ENCODE measurements around the gene CCS.

Gene CCS

GRCh38 chr11:66556086-66556485 lies 36.9 kb upstream of the CCS start:
- no peaks in the 10 kb centered on the region for H3K36me3 Mint-ChIP-seq
- H3K9me3 Mint-ChIP-seq (ENCODE audit: low read depth) = no peaks in the 10 kb centered on the region
- peaks cover 5% of the 10 kb centered on the region for H3K4me1 Mint-ChIP-seq (ENCODE audit: low read depth)
- peaks cover 6% of the 10 kb centered on the region for H3K27me3 Mint-ChIP-seq
- H3K4me3 Mint-ChIP-seq = no peak overlapping the region
- H3K27ac Mint-ChIP-seq = no peak overlapping the region

GRCh38 chr11:66557733-66558326 lies 35.2 kb upstream of the CCS start:
- Mint-ChIP-seq H3K4me1 (ENCODE audit: low read depth) (peaks cover 5% of the 10 kb centered on the region), H3K4me3 (no peak overlapping the region), H3K27me3 (peaks cover 6% of the 10 kb centered on the region), H3K36me3 (no peaks in the 10 kb centered on the region), H3K27ac (no peak overlapping the region), H3K9me3 (ENCODE audit: low read depth) (no peaks in the 10 kb centered on the region)

- no peaks in the 10 kb centered on the region for H3K36me3 Mint-ChIP-seq
- H3K9me3 Mint-ChIP-seq (ENCODE audit: low read depth) = no peaks in the 10 kb centered on the region
- H3K4me1 Mint-ChIP-seq (ENCODE audit: low read depth) = peaks cover 5% of the 10 kb centered on the region
- peak overlapping the region; percentile 38 for H3K4me3 Mint-ChIP-seq
- peaks cover 6% of the 10 kb centered on the region for H3K27me3 Mint-ChIP-seq
- no peak overlapping the region for H3K27ac Mint-ChIP-seq
Measured at GRCh38 chr11:66559142-66559865, 33.7 kb upstream of the CCS start.

- no peak overlapping the region for H3K27ac Mint-ChIP-seq
- peaks cover 6% of the 10 kb centered on the region for H3K27me3 Mint-ChIP-seq
- H3K4me3 Mint-ChIP-seq = no peak overlapping the region
- H3K36me3 Mint-ChIP-seq = no peaks in the 10 kb centered on the region
- no peaks in the 10 kb centered on the region for H3K9me3 Mint-ChIP-seq (ENCODE audit: low read depth)
- H3K4me1 Mint-ChIP-seq (ENCODE audit: low read depth) = peaks cover 5% of the 10 kb centered on the region
Measured at GRCh38 chr11:66559866-66560676, 32.9 kb upstream of the CCS start.

- Mint-ChIP-seq H3K4me3 (no peak overlapping the region), H3K4me1 (ENCODE audit: low read depth) (peaks cover 5% of the 10 kb centered on the region), H3K36me3 (no peaks in the 10 kb centered on the region), H3K9me3 (ENCODE audit: low read depth) (no peaks in the 10 kb centered on the region), H3K27ac (no peak overlapping the region), H3K27me3 (peaks cover 6% of the 10 kb centered on the region)
Measured at GRCh38 chr11:66561178-66561974, 31.6 kb upstream of the CCS start.

GRCh38 chr11:66561975-66562248 lies 31.1 kb upstream of the CCS start:
- H3K27me3 Mint-ChIP-seq = peaks cover 6% of the 10 kb centered on the region
- no peak overlapping the region for H3K27ac Mint-ChIP-seq
- H3K4me3 Mint-ChIP-seq = no peak overlapping the region
- peaks cover 5% of the 10 kb centered on the region for H3K4me1 Mint-ChIP-seq (ENCODE audit: low read depth)
- no peaks in the 10 kb centered on the region for H3K9me3 Mint-ChIP-seq (ENCODE audit: low read depth)
- no peaks in the 10 kb centered on the region for H3K36me3 Mint-ChIP-seq

- Mint-ChIP-seq H3K27ac (no peak overlapping the region), H3K4me1 (ENCODE audit: low read depth) (peaks cover 7% of the 10 kb centered on the region), H3K4me3 (no peak overlapping the region), H3K36me3 (no peaks in the 10 kb centered on the region), H3K27me3 (peaks cover 4% of the 10 kb centered on the region), H3K9me3 (ENCODE audit: low read depth) (no peaks in the 10 kb centered on the region)
Measured at GRCh38 chr11:66562275-66562674, 30.7 kb upstream of the CCS start.

- Mint-ChIP-seq H3K27me3 (peaks cover 3% of the 10 kb centered on the region), H3K4me3 (no peak overlapping the region), H3K27ac (no peak overlapping the region), H3K4me1 (ENCODE audit: low read depth) (peaks cover 11% of the 10 kb centered on the region), H3K36me3 (no peaks in the 10 kb centered on the region), H3K9me3 (ENCODE audit: low read depth) (no peaks in the 10 kb centered on the region)
Measured at GRCh38 chr11:66562907-66563583, 29.9 kb upstream of the CCS start.

- Mint-ChIP-seq H3K9me3 (ENCODE audit: low read depth) (no peaks in the 10 kb centered on the region), H3K4me3 (no peak overlapping the region), H3K36me3 (no peaks in the 10 kb centered on the region), H3K4me1 (ENCODE audit: low read depth) (peaks cover 10% of the 10 kb centered on the region), H3K27ac (no peak overlapping the region), H3K27me3 (no peaks in the 10 kb centered on the region)
Measured at GRCh38 chr11:66563832-66564231, 29.2 kb upstream of the CCS start.

GRCh38 chr11:66564538-66564937 lies 28.4 kb upstream of the CCS start:
- Mint-ChIP-seq H3K27ac (no peak overlapping the region), H3K36me3 (no peaks in the 10 kb centered on the region), H3K9me3 (ENCODE audit: low read depth) (no peaks in the 10 kb centered on the region), H3K4me1 (ENCODE audit: low read depth) (peaks cover 8% of the 10 kb centered on the region), H3K4me3 (no peak overlapping the region), H3K27me3 (no peaks in the 10 kb centered on the region)

- peaks cover 8% of the 10 kb centered on the region for H3K4me1 Mint-ChIP-seq (ENCODE audit: low read depth)
- H3K4me3 Mint-ChIP-seq = no peak overlapping the region
- no peaks in the 10 kb centered on the region for H3K27me3 Mint-ChIP-seq
- no peaks in the 10 kb centered on the region for H3K9me3 Mint-ChIP-seq (ENCODE audit: low read depth)
- H3K27ac Mint-ChIP-seq = no peak overlapping the region
- no peaks in the 10 kb centered on the region for H3K36me3 Mint-ChIP-seq
Measured at GRCh38 chr11:66564984-66565383, 28.0 kb upstream of the CCS start.

- Mint-ChIP-seq H3K27ac (no peak overlapping the region), H3K27me3 (no peaks in the 10 kb centered on the region), H3K4me1 (ENCODE audit: low read depth) (peaks cover 8% of the 10 kb centered on the region), H3K4me3 (peak overlapping the region; percentile 17), H3K36me3 (no peaks in the 10 kb centered on the region), H3K9me3 (ENCODE audit: low read depth) (no peaks in the 10 kb centered on the region)
Measured at GRCh38 chr11:66566221-66566620, 26.8 kb upstream of the CCS start.

GRCh38 chr11:66567787-66568123 lies 25.2 kb upstream of the CCS start:
- Mint-ChIP-seq H3K4me1 (ENCODE audit: low read depth) (peaks cover 8% of the 10 kb centered on the region), H3K4me3 (peak overlapping the region; percentile 78), H3K36me3 (no peaks in the 10 kb centered on the region), H3K9me3 (ENCODE audit: low read depth) (no peaks in the 10 kb centered on the region), H3K27me3 (no peaks in the 10 kb centered on the region), H3K27ac (no peak overlapping the region)

GRCh38 chr11:66568124-66568916 lies 24.7 kb upstream of the CCS start, which contains the start of gene CTSF:
TSS of gene CTSF (minus strand) at chr11:66568606. CDS start at chr11:66568486, 120 bp downstream.
- peak within 1 kb of the TSS; percentile 83 for H3K4me3 Mint-ChIP-seq
- no peaks in the 10 kb centered on the region for H3K9me3 Mint-ChIP-seq (ENCODE audit: low read depth)
- H3K27me3 Mint-ChIP-seq = no peaks in the 10 kb centered on the region
- peaks cover 8% of the 10 kb centered on the region for H3K4me1 Mint-ChIP-seq (ENCODE audit: low read depth)
- no peaks in the 10 kb centered on the region for H3K36me3 Mint-ChIP-seq
- H3K27ac Mint-ChIP-seq = peak within 1 kb of the TSS; percentile 85
